GM21515 (cell line): ENCODE data around the gene ZIC2.

Experiments
- ATAC-seq: cut with Tn5 transposase; IDR thresholded peaks from one replicate; pipeline ENCODE4 v1.9.1; 2021; ENCODE audit not compliant: unreplicated experiment

The ZIC2 gene

DNA sequence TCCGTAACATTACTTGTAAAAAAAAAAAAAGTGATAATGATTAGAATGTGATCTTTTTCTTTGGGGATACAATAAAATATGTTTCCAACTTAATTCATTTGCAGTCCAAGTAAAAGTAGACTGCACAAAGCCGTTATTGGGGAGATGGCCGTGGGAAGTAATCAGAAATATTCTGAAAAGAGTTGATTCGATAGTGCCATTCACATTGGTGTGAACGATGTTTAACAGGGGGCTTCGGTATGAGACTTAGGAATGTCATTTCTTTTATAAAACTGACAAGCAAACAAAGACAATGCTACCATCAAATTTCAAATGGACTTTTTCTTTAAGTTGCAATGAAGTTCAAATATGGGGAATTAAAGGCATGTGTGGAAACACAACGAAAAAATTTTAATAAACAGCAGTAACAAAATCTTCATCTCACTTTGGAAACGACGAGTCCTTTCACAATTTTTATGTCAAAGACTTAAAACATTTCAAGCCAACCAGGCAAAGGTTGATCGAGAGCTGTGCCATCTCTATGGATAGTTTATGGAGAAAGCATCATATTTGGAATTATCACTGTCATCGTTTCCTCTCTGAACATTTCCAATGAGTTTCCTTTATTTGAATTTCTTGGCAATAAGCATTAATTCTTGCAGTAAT, 8.3 kb upstream of the ZIC2 start:
- no peak for ATAC-seq

DNA sequence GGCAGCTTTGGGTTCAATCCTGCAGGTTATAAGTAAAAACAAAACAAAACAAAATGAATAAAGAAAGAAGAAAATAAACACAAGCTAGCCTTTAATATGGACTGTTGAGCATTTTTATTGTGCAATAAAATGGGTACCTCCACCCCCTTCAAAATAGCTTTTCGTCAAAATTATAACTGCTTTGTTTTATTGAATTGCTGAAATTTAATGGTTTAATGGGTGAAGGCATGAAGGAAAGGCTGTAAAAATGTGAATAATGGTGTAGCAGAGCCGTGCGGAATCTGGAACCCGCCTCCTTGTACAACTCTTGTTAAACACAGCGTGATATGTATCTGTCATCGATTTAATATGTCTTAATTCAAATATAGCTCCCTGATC, 7.8 kb upstream of the ZIC2 start:
- ATAC-seq = no peak

DNA sequence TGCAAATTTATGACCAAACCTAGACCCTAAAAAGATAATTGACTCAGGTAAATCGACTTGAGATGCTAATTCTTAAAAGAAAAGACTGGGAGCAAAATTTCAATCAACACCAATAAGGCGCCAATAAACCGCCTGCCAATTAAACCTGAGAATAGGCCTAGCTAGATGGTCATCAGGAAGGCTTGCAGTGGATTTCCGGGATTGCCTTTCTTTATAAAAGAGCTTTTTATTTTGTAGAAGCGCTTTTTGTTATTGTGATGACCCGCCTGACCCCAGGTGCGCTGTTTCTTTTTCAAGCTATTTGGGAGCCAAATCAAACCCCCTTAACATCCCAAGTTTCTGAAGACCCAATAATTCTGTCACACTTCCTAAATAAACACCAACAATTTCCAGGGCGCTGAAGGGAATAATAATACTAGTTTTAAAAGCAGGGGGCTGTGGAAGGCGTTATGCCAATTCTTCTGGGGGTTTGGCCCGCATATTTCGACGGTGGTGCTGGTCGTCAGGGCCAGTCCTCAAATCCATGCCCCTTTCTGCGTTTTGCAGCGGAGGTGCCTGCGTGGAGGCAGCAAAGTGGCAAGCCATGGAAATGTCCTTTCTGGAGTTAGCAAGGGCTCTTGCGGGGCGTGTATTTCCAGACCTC, 7.2 kb upstream of the ZIC2 start:
- no peak for ATAC-seq

DNA sequence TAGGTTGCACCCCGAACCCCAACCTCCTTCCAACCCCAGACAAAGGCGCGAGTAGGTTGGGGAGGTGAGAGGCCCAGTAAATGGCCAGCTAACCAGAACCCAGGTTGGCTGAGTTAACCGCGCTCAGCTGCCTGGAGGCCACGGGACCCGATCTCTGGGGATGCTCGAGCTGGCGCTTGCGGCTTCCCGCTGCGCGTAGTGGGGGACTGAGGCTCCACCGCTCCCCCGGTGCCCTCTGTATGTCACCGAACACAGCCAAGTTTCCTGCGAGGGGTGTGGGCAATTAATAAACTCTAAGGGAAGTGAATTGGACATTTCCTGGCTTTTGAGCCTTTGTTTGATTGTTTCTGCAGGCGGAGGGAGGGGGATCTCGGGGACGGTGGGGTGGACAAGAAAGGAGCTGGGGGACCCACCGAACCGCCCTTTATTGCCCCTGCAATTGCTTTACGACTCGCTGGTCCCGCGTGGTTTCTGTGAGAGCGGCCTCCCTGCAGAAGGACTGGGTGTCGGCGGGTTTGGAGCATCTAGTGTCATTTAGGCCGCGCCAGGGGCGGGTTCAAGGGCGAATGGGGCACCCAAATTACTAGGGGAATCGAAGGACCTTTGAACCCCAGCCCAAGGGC, 6.5 kb upstream of the ZIC2 start:
- ATAC-seq = no peak

DNA sequence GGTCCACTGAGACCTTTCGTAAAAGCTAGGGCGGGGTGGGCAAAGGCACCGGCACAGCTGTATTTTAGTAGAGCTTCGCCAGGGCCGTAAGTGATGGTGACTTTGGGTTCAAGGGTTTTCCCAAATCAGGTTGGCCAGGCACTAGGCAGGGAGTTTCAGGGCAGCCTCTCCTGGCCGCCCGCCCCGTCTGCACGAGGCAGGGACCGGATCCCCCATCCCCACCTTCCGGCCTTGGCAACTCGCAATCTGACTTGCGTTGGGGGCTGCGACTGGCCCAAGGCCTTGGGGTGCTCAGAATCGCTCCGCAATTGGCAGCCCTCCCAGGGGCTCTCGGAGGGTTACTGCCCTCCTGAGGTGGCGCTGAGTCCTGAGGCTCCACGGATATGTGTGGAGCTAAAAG, 6.0 kb upstream of the ZIC2 start:
- ATAC-seq = no peak

DNA sequence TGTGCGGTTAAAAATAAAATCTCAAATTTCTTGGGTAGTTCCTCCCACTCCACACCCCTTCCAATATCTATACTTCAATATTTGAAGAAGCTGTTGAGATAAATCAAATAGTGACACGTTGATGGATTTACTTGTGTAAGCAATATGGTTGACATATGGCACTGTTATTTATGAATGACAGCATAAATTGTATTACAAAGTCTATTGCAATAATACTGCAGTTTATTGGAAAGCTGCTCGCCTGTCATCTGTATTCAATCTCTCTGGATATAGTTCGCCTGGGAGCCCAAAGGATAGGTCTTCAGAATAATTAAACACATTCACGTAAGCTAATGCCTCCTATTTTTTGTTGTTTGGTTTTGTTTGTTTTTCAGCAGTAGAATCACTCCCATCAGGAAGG, 5.0 kb upstream of the ZIC2 start:
- ATAC-seq = no peak

DNA sequence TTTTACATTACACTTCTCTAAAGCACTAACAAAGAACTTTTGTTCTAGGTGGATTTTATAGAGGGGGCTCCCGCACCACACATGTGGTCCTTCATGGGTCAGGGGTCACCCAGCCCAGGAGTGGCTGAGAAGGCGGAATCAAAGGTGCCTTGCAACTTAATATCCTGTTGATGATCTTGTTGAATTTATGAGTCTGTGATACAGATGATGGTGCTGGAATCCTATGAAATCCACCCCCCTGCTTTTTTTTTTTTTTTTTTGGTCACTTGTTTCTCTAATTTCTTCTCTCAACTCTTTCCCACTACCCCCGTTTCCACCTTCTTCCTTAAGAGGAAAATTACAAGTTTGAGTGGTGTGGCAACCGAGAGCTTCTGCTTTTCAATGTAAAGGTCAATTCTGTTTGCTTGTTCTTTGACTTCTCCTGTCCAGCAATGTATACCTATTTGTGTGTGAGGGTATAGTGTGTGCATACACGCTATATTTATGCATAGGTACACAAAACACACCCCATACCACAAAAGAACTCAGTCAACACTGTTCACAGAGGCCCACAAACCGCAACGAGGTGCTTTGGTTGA, 4.2 kb upstream of the ZIC2 start:
- no peak for ATAC-seq

DNA sequence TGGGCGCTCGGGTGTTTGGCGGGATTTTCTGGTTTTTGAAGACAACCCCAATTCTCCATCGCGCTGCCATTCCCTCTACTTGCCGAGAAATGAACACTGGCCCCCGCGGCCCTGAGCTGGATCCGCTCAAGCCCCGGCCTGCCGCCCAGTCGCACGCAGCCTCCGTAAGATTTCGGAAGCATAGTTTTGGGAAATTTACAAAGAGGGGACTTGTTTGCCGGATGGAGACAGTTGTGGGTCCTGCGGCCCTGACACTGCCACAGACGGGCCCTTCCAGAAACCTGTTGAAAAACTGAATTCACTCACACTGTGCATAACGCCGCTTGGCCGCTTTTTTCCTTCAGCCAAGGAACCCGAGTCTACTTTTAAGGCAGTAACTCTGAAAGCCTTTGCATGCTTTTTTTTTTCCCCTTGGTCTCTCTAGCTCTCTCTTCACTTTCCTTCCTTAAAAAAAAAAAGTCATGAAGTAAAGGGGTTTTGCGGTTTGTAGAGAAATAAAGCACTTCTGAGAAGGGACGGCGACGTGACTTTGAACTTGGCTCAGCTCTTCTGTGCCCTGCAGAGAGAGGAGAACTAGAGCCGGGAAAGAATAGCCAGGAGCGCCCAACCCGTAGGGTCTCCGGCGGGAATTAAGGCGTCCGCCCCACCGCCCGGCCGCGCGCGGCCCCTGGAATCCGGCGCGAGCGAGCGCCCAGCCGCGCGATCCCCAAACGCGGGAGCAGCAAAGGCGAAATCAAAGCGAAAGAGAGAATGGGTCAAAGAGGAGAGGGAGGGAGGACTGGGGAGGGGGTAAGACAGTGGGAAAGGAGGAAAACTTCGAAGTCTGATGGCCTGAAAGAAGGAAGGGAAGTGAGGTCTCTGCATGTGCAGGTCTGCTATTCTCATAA, 3.4 kb upstream of the ZIC2 start:
- no peak for ATAC-seq

DNA sequence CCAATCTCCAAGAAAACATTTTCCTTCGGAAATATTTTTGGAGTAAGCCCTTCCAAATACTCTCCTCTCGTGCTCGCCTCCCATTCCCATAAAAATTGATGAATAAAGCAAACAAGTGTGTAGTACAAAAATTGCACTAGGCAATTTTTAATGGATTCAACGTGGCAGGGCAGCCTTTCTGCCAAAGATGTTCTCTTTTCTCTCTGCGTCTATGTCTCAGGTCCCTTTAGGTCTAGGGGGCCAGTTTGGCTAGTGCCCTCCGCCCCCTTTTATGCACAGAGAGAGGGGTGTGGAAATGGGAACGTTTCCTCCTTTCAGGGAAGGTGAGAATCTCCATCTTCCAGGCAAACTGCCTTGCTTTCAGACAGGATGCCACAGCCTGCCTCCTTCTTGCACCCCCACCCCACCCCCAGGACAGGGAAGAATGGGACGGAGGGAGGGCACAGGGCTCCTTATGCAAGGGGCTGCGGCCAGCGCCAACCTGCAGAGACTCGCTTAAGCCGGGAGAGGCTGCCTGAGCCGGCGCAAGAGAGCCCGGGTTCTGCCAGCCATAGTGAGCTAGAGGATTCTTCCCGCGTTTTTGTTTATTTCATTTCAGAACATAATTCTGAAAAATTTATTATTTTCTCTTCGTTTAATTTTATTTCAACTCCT, 2.7 kb upstream of the ZIC2 start:
- ATAC-seq = no peak

DNA sequence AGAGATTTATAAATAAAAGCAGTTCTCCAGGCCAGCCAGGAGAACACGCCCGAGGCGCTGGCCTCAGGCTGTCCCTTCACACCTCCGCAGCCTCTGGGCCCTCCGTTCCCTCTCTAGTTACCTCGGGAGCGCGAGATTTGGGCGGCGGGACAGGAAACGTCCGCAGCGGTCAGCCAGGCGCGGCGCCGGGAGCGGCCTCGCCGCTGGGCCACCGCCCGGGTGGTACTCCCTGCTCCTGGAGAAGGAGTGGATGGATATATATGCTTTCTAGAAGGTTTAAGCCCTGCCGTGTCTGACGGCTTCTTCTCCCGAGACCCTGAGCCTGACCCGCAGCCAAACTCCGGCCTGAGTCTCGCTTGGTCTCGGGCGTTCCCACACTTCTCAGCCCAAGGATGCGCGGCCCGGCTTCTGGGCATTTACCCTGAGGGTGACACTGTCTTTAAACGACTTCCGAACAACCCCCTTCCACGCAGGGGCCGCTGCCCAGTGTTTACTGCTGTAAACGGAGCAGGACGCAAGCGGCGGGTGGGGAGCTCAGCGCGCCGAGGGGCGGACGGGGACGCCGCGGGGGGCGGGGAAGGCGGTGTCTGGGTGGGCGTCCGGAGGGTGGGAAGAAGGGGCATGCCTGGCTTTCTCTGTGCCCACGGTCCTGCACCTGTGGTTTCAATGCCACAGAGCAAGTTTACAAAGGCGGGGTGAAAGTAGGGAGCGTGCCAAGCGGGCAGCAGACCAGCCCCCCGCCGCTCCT, 2.0 kb upstream of the ZIC2 start:
- no peak for ATAC-seq

DNA sequence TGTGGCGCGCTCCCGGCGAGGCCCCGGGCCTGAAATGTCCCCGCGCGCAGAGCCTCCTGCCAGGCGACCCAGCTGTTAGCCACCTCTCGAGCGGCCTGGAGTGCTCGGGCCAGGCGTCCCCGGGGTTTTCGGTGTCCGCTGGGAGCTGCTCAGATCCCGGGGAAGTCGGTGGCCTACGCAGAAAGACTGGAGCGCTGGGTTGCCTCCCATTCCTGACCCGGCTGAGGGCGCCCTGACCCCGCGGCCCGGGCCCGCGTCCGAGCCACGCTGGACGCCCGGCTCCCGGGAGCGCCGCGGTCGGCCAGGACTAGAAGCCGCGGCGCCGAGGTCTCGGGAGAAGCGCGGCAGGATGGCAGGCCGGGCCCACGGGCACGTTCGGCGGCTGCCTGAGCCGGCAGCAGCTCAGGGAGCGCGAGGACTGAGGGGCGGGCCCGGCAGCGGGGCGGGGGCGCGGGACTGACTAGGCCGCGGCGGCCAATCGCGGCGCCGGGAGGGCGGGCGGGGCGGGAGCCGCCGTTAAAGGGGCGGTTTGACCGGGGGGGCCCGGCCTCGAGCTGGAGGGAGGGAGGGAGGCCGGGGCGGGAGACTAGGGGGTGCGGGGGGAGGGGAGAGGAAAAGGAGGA, 1.3 kb upstream of the ZIC2 start:
- ATAC-seq = no peak

DNA sequence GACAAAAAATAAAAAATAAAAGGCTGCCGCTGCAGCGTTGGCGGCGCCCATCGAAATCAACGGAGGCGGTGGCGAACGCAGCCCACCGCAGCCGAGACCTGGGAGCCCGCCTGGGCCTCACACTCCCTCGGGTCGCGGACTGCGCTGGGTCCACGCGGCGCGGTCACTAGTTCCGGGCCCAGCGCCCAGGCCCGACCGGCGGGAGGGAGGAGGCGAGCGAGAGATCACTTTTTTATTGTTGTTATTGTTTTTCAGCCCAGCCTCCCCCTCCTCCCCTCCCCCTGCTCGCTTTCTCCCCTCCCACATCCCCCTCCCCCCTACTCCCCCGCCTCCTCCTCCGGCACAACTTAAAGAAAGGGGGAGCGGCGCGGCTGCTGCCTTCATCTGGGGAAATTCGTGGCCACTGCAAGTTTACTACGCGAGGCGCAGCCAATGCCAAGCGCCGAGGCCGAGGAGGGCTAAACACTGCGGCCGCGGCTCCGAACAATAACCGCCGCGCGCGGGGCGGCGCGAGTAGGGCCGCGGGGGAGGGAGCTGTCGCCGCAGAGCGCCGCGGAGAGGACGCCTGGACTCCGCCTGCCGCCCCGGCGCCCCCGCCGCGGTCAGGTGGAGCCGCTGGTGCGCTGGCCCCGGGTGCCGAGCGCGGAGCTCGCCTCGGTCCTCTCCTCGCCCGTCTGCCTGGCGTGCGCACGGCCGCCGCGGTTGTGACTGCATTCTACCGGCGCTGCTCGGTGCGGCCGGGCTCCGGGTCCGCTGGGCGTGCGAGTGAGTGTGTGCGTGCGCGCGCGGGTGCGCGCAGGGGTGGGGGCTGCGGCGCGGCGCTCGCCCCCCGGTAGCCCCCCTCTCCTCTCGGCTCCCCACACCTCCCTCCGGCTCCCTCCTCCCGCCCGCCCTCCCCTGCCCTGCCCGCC, 505 bp upstream of the ZIC2 start:
- no peak for ATAC-seq

DNA sequence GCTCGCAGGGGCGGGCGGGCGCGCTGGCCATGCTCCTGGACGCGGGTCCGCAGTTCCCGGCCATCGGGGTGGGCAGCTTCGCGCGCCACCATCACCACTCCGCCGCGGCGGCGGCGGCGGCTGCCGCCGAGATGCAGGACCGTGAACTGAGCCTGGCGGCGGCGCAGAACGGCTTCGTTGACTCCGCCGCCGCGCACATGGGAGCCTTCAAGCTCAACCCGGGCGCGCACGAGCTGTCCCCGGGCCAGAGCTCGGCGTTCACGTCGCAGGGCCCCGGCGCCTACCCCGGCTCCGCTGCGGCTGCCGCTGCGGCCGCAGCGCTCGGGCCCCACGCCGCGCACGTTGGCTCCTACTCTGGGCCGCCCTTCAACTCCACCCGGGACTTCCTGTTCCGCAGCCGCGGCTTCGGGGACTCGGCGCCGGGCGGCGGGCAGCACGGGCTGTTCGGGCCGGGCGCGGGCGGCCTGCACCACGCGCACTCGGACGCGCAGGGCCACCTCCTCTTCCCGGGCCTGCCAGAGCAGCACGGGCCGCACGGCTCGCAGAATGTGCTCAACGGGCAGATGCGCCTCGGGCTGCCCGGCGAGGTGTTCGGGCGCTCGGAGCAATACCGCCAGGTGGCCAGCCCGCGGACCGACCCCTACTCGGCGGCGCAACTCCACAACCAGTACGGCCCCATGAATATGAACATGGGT, 599 bp downstream of the ZIC2 start:
- ATAC-seq = no peak

DNA sequence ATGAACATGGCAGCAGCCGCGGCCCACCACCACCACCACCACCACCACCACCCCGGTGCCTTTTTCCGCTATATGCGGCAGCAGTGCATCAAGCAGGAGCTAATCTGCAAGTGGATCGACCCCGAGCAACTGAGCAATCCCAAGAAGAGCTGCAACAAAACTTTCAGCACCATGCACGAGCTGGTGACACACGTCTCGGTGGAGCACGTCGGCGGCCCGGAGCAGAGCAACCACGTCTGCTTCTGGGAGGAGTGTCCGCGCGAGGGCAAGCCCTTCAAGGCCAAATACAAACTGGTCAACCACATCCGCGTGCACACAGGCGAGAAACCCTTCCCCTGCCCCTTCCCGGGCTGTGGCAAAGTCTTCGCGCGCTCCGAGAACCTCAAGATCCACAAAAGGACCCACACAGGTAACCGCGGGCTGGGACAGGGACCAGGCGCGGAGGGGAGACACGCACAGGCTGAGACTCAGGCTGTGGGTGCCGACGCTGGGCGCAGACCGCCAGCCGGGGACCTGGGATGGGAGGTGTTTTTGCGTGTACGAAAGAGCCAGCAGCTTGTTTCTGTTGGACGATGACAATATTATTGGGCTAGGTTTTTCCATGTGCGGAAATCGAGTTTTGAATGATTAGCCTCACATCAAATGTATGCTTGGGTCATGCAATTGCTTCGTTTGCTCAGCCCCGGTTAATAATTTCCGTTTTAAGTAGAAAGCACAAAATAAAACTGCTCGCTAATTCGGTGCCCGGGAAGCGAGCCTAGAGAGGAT, 1.3 kb downstream of the ZIC2 start:
- ATAC-seq = no peak

DNA sequence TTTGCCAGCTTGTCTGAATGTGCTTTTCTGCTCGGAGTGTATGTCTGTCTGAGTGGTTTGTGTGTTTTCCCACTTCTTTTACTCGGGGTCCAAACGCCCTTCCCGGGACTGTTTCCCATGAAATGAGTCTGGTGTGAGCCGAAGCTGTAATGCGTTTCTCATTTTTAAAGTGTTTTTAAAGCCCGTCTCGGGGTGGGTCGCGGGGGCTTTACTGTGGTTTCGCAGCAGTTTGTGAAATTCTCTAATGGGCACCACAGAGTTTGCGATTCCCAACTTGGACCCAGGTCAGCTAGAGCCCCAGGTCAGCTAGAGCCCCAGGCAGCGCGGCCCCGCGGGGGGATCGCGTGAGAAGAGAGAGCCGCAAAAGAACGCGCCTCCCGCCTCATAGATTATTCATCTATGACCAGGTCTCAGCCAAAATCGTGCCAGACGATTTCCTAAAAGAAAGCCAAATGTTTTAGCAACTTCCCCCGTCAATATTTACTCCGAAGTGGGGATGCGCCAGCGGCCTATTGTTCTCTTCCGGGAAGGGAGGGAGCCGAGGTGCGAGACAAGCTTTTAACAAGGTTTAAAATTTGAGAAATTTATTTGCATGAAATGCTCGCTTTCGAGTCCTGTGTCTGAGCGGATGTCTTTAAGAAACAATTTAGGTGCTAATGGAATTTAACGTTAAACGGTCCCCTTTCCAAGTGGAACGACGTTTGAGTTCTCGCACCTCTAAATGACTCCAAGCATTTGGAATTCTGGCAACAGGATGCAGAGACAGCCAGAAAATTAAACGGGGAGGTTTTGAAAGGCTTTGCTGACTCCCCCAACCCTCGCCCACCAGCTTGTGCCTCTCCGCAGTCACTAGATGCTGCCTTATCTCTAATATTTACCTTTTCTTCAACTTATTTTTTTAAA, 2.2 kb downstream of the ZIC2 start:
- no peak for ATAC-seq
